Effector memory CD4-positive, alpha-beta T cell (primary cell): Measurements from ENCODE around the gene POT1.

ENCODE experiments used
- DNase-seq, 3 donors: peaks; one replicate each; pipeline ENCODE4 v3.0.0-alpha.2; 2020
- H3K27ac ChIP-seq: 2 replicates; pipeline ENCODE4 v1.7.0; 2013; ENCODE audit warnings: mild to moderate bottlenecking, low read length, moderate library complexity; ENCODE audit not compliant: insufficient read depth, poor library complexity, severe bottlenecking
- H3K27me3 ChIP-seq: replicated peaks from 2 replicates; pipeline ENCODE4 v1.7.0; 2013; ENCODE audit warnings: mild to moderate bottlenecking, low read length; ENCODE audit not compliant: insufficient read depth, control insufficient read depth, poor library complexity, severe bottlenecking
- H3K36me3 ChIP-seq: 2 replicates; pipeline ENCODE4 v1.7.0; 2013; ENCODE audit warnings: mild to moderate bottlenecking, low read length, moderate library complexity; ENCODE audit not compliant: control insufficient read depth, insufficient read depth
- H3K4me1 ChIP-seq: 2 replicates; pipeline ENCODE4 v1.7.0; 2013; ENCODE audit warnings: low read length, mild to moderate bottlenecking; ENCODE audit not compliant: control insufficient read depth, insufficient read depth, poor library complexity, severe bottlenecking
- H3K4me3 ChIP-seq: 2 replicates; pipeline ENCODE4 v1.7.0; 2013; ENCODE audit warnings: low read length, low read depth, mild to moderate bottlenecking; ENCODE audit not compliant: insufficient read depth, poor library complexity, severe bottlenecking
- H3K9me3 ChIP-seq: 2 replicates; pipeline ENCODE4 v1.7.0; 2013; ENCODE audit warnings: mild to moderate bottlenecking, low read length, moderate library complexity; ENCODE audit not compliant: control insufficient read depth

POT1 gene

GRCh38 chr7:124780056-124780455, 149.6 kb downstream of the POT1 start:
- DNase-seq = no peak
- Histone ChIP-seq H3K36me3 (no peaks in the 10 kb centered on the region), H3K27me3 (no peaks in the 10 kb centered on the region), H3K27ac (no peak overlapping the region), H3K9me3 (no peaks in the 10 kb centered on the region), H3K4me1 (no peaks in the 10 kb centered on the region), H3K4me3 (no peak overlapping the region)

- Histone ChIP-seq H3K9me3 (no peaks in the 10 kb centered on the region), H3K27me3 (no peaks in the 10 kb centered on the region), H3K36me3 (no peaks in the 10 kb centered on the region), H3K4me1 (no peaks in the 10 kb centered on the region), H3K27ac (no peak overlapping the region), H3K4me3 (no peak overlapping the region)
- DNase-seq = no peak
Observed at GRCh38 chr7:124779620-124780019, 150.0 kb downstream of the POT1 start.

- Histone ChIP-seq H3K27me3 (no peaks in the 10 kb centered on the region), H3K4me3 (no peak overlapping the region), H3K9me3 (no peaks in the 10 kb centered on the region), H3K4me1 (no peaks in the 10 kb centered on the region), H3K27ac (no peak overlapping the region), H3K36me3 (no peaks in the 10 kb centered on the region)
- no peak for DNase-seq
Observed at GRCh38 chr7:124779194-124779593, 150.4 kb downstream of the POT1 start.

GRCh38 chr7:124777268-124777667, 152.4 kb downstream of the POT1 start:
- Histone ChIP-seq H3K27me3 (no peaks in the 10 kb centered on the region), H3K4me3 (no peak overlapping the region), H3K4me1 (no peaks in the 10 kb centered on the region), H3K9me3 (no peaks in the 10 kb centered on the region), H3K27ac (no peak overlapping the region), H3K36me3 (no peaks in the 10 kb centered on the region)
- no peak for DNase-seq

GRCh38 chr7:124776153-124776552, 153.5 kb downstream of the POT1 start:
- H3K9me3 ChIP-seq = no peaks in the 10 kb centered on the region
- H3K36me3 ChIP-seq = no peaks in the 10 kb centered on the region
- DNase-seq = no peak
- H3K27me3 ChIP-seq = no peaks in the 10 kb centered on the region
- no peaks in the 10 kb centered on the region for H3K4me1 ChIP-seq
- H3K27ac ChIP-seq = no peak overlapping the region
- no peak overlapping the region for H3K4me3 ChIP-seq

- no peaks in the 10 kb centered on the region for H3K9me3 ChIP-seq
- no peaks in the 10 kb centered on the region for H3K27me3 ChIP-seq
- no peaks in the 10 kb centered on the region for H3K36me3 ChIP-seq
- H3K27ac ChIP-seq = no peak overlapping the region
- DNase-seq = no peak
- no peaks in the 10 kb centered on the region for H3K4me1 ChIP-seq
- no peak overlapping the region for H3K4me3 ChIP-seq
Observed at GRCh38 chr7:124775422-124775821, 154.2 kb downstream of the POT1 start.

- no peaks in the 10 kb centered on the region for H3K9me3 ChIP-seq
- H3K27ac ChIP-seq = no peak overlapping the region
- H3K27me3 ChIP-seq = no peaks in the 10 kb centered on the region
- H3K4me3 ChIP-seq = no peak overlapping the region
- H3K36me3 ChIP-seq = no peaks in the 10 kb centered on the region
- H3K4me1 ChIP-seq = no peaks in the 10 kb centered on the region
- DNase-seq = no peak
Observed at GRCh38 chr7:124773938-124774337, 155.7 kb downstream of the POT1 start.

- DNase-seq = no peak
- Histone ChIP-seq H3K36me3 (no peaks in the 10 kb centered on the region), H3K27me3 (no peaks in the 10 kb centered on the region), H3K9me3 (no peaks in the 10 kb centered on the region), H3K4me3 (no peak overlapping the region), H3K27ac (no peak overlapping the region), H3K4me1 (no peaks in the 10 kb centered on the region)
Observed at GRCh38 chr7:124773339-124773738, 156.3 kb downstream of the POT1 start.
